HepG2 (cell line): ENCODE data around the gene RNU4-1. TPM values are rescaled to one million over a fixed set of nuclear protein-coding genes. Genes with fewer than 3 reads are reported as not detected.

ENCODE experiments used
- AGO1 ChIP-seq: fragments of 200-400 bp; formaldehyde crosslinking; IDR thresholded peaks from 2 replicates; pipeline ENCODE4 v1.6.1; 2017; ENCODE audit warnings: mild to moderate bottlenecking, low read depth, low read length, moderate library complexity; ENCODE audit not compliant: poor library complexity, severe bottlenecking
- ATF1 ChIP-seq: IDR thresholded peaks from 2 replicates; pipeline ENCODE4 v1.6.1; 2016; ENCODE audit warnings: mild to moderate bottlenecking, control low read depth
- CHD2 ChIP-seq: IDR thresholded peaks from 2 replicates; pipeline ENCODE4 v1.6.1; 2011; ENCODE audit warnings: low read depth, low read length, improper control_type of control experiment
- FOXJ3 ChIP-seq: sonication (generic); formaldehyde crosslinking; IDR thresholded peaks from 2 replicates; pipeline ENCODE4 v1.4.0; 2020; ENCODE audit warnings: missing genetic modification reagents, mild to moderate bottlenecking, borderline replicate concordance
- HINFP ChIP-seq: sonication (generic); formaldehyde crosslinking; IDR thresholded peaks from 2 replicates; pipeline ENCODE4 v1.4.0; 2020; ENCODE audit warnings: low read depth, mild to moderate bottlenecking, missing genetic modification reagents
- HNRNPH1 ChIP-seq: fragments of 200-400 bp; formaldehyde crosslinking; optimal IDR thresholded peaks from 2 replicates; pipeline ENCODE3; 2017; ENCODE audit warnings: mild to moderate bottlenecking, low read depth, low read length
- HOXA9 ChIP-seq: sonication (generic); formaldehyde crosslinking; IDR thresholded peaks from 2 replicates; pipeline ENCODE4 v1.8.1; 2022; ENCODE audit warnings: missing genetic modification reagents, mild to moderate bottlenecking, moderate library complexity, borderline replicate concordance
- HOXD1 ChIP-seq: sonication (generic); formaldehyde crosslinking; IDR thresholded peaks from 2 replicates; pipeline ENCODE4 v1.5.0; 2020; ENCODE audit warnings: missing genetic modification reagents
- KLF16 ChIP-seq, 2 experiments: sonication (generic) in 1 of 2; formaldehyde crosslinking in 1 of 2; IDR thresholded peaks; 2 replicates each; pipeline versions ENCODE4 v1.6.1 to v1.8.0; 2016 to 2023; ENCODE audit warnings: missing genetic modification reagents in 2 of 2, missing compliant biosample characterization in 1 of 2
- KLF6 ChIP-seq: IDR thresholded peaks from 2 replicates; pipeline ENCODE4 v1.8.0; 2016; ENCODE audit warnings: missing biosample characterization, missing genetic modification reagents
- LBX2 ChIP-seq: sonication (generic); formaldehyde crosslinking; IDR thresholded peaks from 2 replicates; pipeline ENCODE4 v1.5.0; 2020; ENCODE audit warnings: missing genetic modification reagents, mild to moderate bottlenecking, borderline replicate concordance
- MED1 ChIP-seq: sonication (generic); formaldehyde crosslinking; IDR thresholded peaks from 2 replicates; pipeline ENCODE4 v1.4.0; 2020; ENCODE audit warnings: missing genetic modification reagents
- MLX ChIP-seq: IDR thresholded peaks from 2 replicates; pipeline ENCODE4 v1.6.1; 2016
- MXD3 ChIP-seq: IDR thresholded peaks from 2 replicates; pipeline ENCODE4 v1.6.1; 2016; ENCODE audit warnings: mild to moderate bottlenecking, missing biosample characterization, missing genetic modification reagents
- NFIC ChIP-seq: IDR thresholded peaks from 2 replicates; pipeline ENCODE4 v1.6.1; 2012; ENCODE audit warnings: mild to moderate bottlenecking, low read length, inconsistent platforms
- NFKB2 ChIP-seq: sonication (generic); formaldehyde crosslinking; IDR thresholded peaks from 2 replicates; pipeline ENCODE4 v1.4.0; 2020; ENCODE audit warnings: missing genetic modification reagents, borderline replicate concordance
- TBX3 ChIP-seq: fragments of 450-650 bp; IDR thresholded peaks from 2 replicates; pipeline ENCODE4 v1.6.1; 2017; ENCODE audit warnings: antibody characterized with exemption, mild to moderate bottlenecking, inconsistent platforms, borderline replicate concordance
- TEAD2 ChIP-seq: sonication (generic); formaldehyde crosslinking; IDR thresholded peaks from 2 replicates; pipeline ENCODE4 v1.9.0; 2021; ENCODE audit warnings: missing genetic modification reagents
- THRA ChIP-seq: sonication (generic); formaldehyde crosslinking; IDR thresholded peaks from 2 replicates; pipeline ENCODE4 v1.4.0; 2020; ENCODE audit warnings: missing genetic modification reagents, borderline replicate concordance
- ZNF138 ChIP-seq: sonication (generic); formaldehyde crosslinking; IDR thresholded peaks from 2 replicates; pipeline ENCODE4 v1.5.0; 2020; ENCODE audit warnings: mild to moderate bottlenecking, low read depth, missing genetic modification reagents
- ZNF446 ChIP-seq: sonication (generic); formaldehyde crosslinking; IDR thresholded peaks from 2 replicates; pipeline ENCODE4 v1.5.0; 2020; ENCODE audit warnings: mild to moderate bottlenecking, missing genetic modification reagents
- ZNF547 ChIP-seq: sonication (generic); formaldehyde crosslinking; IDR thresholded peaks from 2 replicates; pipeline ENCODE4 v1.5.1; 2020; ENCODE audit warnings: mild to moderate bottlenecking, missing genetic modification reagents
- ZNF552 ChIP-seq: sonication (generic); formaldehyde crosslinking; IDR thresholded peaks from 2 replicates; pipeline ENCODE4 v1.9.0; 2022; ENCODE audit warnings: missing genetic modification reagents, mild to moderate bottlenecking, borderline replicate concordance
- ZNF644 ChIP-seq: IDR thresholded peaks from 2 replicates; pipeline ENCODE4 v1.6.1; 2016; ENCODE audit warnings: low read depth
- ZNF672 ChIP-seq: sonication (generic); formaldehyde crosslinking; IDR thresholded peaks from 2 replicates; pipeline ENCODE4 v1.8.1; 2022; ENCODE audit warnings: missing genetic modification reagents
- ZNF775 ChIP-seq: sonication (generic); formaldehyde crosslinking; IDR thresholded peaks from 2 replicates; pipeline ENCODE4 v1.4.0; 2020; ENCODE audit warnings: missing genetic modification reagents, mild to moderate bottlenecking, moderate library complexity, borderline replicate concordance
- polyA plus RNA-seq, 8 experiments: library from polyadenylated mRNA; depleted of rRNA in 3 of 8; stranded (reverse) in 7 of 8; unstranded in 1 of 8; fragments of >200 nt; fragmentation: Illumina TruSeq in 4 of 8; extraction: Trizol in 4 of 8; gene quantifications; 2 replicates each; pipeline versions ENCODE4 v1.2.1 to v1.2.3, GENCODE V29; 2011 to 2016; ENCODE audit warnings: low read depth in 4 of 8, missing spikeins in 1 of 8, mixed read lengths in 1 of 8; ENCODE audit not compliant: insufficient read depth in 1 of 8
- total RNA-seq, 5 experiments: library from RNA; depleted of rRNA; stranded (reverse); fragments of >200 nt; fragmentation: Illumina TruSeq; extraction: Trizol; gene quantifications; 2 replicates each; pipeline ENCODE4 v1.2.3, GENCODE V29; 2016; ENCODE audit warnings: low read depth in 1 of 5

RNU4-1 gene
- total and polyA plus RNA-seq, 2 of the 13 experiments (the other 11 are each of a cell fraction or from before 2014, with no cell fraction given): 7,407 TPM; not detected in 1

GRCh38 chr12:120265473-120266179, 27.4 kb downstream of the RNU4-1 start, which contains the start of gene PXN (continued):
- TF ChIP-seq NFKB2 (peak; percentile 53; the same call in 1 of the 2 replicates), NFIC (no peak), CHD2 (no peak), THRA (CRISPR knock-in tag) (peak; percentile 19), KLF16 (CRISPR knock-in tag; IDR thresholded peaks at IDR 0.05) (peak in 1 of 2 experiments; percentile 79; a peak in 2 of 4 replicates), HOXA9 (CRISPR knock-in tag) (0 out of 2 replicates have a peak, but pooled peaks have one; percentile 56), ZNF552 (CRISPR knock-in tag) (no peak), MED1 (CRISPR knock-in tag) (peak; percentile 72; the same call in 1 of the 2 replicates), ZNF672 (no peak), HOXD1 (CRISPR knock-in tag) (peak; percentile 85), ZNF775 (CRISPR knock-in tag) (no peak), HNRNPH1 (no peak), ZNF138 (CRISPR knock-in tag) (no peak; the same call in 1 of the 2 replicates), FOXJ3 (CRISPR knock-in tag) (no peak), ZNF644 (CRISPR knock-in tag) (no peak), HINFP (CRISPR knock-in tag) (0 out of 2 replicates have a peak, but pooled peaks have one; percentile 27), LBX2 (CRISPR knock-in tag) (no peak), KLF6 (CRISPR knock-in tag) (0 out of 2 replicates have a peak, but pooled peaks have one; percentile 67), ATF1 (no peak), MXD3 (peak; percentile 25), MLX (CRISPR knock-in tag) (peak; percentile 95), AGO1 (no peak), TBX3 (no peak), ZNF547 (CRISPR knock-in tag) (peak; percentile 53), ZNF446 (CRISPR knock-in tag) (peak; percentile 29; the same call in 1 of the 2 replicates), TEAD2 (CRISPR knock-in tag) (no peak)
